ENCODE results near the gene A1BG. TPM values are rescaled to one million over a fixed set of nuclear protein-coding genes. Genes with fewer than 3 reads are reported as not detected.

A1BG gene
- total and polyA plus RNA-seq, 2 of the 8 experiments (the other 6 are each of a cell fraction or from before 2014, with no cell fraction given) = 20.8 to 69.6 TPM

DNA sequence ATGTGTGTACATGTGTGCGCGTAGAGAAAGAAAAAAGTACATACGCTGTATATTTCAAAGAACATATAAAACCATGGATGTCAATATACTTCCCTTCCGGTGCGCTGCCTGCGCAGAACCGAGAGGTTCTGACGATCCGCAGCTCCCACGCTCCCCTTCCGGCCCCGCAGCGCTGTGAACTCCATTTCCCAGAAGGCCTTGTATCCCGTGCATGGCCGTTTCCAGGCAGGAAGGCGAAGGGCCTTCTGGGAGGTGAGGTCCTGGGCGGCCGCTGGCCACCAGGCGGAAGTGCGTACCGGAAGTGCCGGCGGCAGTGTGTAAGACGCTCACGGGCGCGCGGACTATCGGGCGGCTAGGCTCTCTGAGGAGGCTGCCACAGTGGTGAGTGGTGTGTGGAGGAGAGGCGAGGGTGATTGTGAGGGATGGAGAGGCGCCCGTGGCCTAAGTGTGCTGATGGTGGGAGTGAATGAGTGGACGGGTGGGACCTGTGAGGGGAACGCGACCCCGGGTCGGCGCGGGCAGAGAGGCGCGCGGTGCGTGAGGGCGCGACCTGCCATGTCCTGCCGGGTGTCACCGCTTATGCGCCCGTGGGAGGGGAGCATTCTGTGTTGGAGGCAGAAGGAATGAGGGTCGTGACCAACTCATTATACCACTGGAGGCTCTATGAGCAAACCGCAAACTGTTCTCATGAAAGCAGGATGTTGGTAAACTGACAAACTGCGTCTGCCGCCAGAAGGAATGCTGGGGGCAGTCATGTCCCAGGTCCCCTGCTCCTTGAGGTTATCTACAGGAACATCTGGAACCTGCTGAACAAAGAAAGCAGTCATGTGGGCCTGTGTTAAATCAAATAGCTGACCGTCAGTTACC lies 48.0 kb downstream of the A1BG start, which contains the start of gene ERVK3-1 (continued):
- TF ChIP-seq, protein P1, sequence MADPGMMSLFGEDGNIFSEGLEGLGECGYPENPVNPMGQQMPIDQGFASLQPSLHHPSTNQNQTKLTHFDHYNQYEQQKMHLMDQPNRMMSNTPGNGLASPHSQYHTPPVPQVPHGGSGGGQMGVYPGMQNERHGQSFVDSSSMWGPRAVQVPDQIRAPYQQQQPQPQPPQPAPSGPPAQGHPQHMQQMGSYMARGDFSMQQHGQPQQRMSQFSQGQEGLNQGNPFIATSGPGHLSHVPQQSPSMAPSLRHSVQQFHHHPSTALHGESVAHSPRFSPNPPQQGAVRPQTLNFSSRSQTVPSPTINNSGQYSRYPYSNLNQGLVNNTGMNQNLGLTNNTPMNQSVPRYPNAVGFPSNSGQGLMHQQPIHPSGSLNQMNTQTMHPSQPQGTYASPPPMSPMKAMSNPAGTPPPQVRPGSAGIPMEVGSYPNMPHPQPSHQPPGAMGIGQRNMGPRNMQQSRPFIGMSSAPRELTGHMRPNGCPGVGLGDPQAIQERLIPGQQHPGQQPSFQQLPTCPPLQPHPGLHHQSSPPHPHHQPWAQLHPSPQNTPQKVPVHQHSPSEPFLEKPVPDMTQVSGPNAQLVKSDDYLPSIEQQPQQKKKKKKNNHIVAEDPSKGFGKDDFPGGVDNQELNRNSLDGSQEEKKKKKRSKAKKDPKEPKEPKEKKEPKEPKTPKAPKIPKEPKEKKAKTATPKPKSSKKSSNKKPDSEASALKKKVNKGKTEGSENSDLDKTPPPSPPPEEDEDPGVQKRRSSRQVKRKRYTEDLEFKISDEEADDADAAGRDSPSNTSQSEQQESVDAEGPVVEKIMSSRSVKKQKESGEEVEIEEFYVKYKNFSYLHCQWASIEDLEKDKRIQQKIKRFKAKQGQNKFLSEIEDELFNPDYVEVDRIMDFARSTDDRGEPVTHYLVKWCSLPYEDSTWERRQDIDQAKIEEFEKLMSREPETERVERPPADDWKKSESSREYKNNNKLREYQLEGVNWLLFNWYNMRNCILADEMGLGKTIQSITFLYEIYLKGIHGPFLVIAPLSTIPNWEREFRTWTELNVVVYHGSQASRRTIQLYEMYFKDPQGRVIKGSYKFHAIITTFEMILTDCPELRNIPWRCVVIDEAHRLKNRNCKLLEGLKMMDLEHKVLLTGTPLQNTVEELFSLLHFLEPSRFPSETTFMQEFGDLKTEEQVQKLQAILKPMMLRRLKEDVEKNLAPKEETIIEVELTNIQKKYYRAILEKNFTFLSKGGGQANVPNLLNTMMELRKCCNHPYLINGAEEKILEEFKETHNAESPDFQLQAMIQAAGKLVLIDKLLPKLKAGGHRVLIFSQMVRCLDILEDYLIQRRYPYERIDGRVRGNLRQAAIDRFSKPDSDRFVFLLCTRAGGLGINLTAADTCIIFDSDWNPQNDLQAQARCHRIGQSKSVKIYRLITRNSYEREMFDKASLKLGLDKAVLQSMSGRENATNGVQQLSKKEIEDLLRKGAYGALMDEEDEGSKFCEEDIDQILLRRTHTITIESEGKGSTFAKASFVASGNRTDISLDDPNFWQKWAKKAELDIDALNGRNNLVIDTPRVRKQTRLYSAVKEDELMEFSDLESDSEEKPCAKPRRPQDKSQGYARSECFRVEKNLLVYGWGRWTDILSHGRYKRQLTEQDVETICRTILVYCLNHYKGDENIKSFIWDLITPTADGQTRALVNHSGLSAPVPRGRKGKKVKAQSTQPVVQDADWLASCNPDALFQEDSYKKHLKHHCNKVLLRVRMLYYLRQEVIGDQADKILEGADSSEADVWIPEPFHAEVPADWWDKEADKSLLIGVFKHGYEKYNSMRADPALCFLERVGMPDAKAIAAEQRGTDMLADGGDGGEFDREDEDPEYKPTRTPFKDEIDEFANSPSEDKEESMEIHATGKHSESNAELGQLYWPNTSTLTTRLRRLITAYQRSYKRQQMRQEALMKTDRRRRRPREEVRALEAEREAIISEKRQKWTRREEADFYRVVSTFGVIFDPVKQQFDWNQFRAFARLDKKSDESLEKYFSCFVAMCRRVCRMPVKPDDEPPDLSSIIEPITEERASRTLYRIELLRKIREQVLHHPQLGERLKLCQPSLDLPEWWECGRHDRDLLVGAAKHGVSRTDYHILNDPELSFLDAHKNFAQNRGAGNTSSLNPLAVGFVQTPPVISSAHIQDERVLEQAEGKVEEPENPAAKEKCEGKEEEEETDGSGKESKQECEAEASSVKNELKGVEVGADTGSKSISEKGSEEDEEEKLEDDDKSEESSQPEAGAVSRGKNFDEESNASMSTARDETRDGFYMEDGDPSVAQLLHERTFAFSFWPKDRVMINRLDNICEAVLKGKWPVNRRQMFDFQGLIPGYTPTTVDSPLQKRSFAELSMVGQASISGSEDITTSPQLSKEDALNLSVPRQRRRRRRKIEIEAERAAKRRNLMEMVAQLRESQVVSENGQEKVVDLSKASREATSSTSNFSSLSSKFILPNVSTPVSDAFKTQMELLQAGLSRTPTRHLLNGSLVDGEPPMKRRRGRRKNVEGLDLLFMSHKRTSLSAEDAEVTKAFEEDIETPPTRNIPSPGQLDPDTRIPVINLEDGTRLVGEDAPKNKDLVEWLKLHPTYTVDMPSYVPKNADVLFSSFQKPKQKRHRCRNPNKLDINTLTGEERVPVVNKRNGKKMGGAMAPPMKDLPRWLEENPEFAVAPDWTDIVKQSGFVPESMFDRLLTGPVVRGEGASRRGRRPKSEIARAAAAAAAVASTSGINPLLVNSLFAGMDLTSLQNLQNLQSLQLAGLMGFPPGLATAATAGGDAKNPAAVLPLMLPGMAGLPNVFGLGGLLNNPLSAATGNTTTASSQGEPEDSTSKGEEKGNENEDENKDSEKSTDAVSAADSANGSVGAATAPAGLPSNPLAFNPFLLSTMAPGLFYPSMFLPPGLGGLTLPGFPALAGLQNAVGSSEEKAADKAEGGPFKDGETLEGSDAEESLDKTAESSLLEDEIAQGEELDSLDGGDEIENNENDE (IDR thresholded peaks at IDR 0.05; ENCODE audit: insufficient replicate concordance, low read length) = no peak
- TF ChIP-seq RXRA (IDR thresholded peaks at IDR 0.05; ENCODE audit: insufficient read depth, low read depth, low read length) (no peak), SP1 (IDR thresholded peaks at IDR 0.05; ENCODE audit: low read depth, low read length) (no peak), RBBP5 (IDR thresholded peaks at IDR 0.05; ENCODE audit: borderline replicate concordance, low read depth, low read length) (peak; percentile 59; the same call in 1 of the 2 replicates), SAP30 (IDR thresholded peaks at IDR 0.05; ENCODE audit: insufficient read depth, insufficient replicate concordance, low read length) (peak; percentile 62), CBX5 (IDR thresholded peaks at IDR 0.05; ENCODE audit: low read depth, low read length) (no peak), GTF2F1 (IDR thresholded peaks at IDR 0.05; ENCODE audit: borderline replicate concordance, low read depth, low read length) (no peak), RFX5 (IDR thresholded peaks at IDR 0.05; ENCODE audit: borderline replicate concordance, low read depth, low read length) (no peak), POU5F1 (IDR thresholded peaks at IDR 0.05; ENCODE audit: low read depth, low read length) (no peak), FOSL1 (IDR thresholded peaks at IDR 0.05; ENCODE audit: insufficient read depth, low read depth, low read length) (no peak)
